ENCODE results near the gene RBM44.

DNA sequence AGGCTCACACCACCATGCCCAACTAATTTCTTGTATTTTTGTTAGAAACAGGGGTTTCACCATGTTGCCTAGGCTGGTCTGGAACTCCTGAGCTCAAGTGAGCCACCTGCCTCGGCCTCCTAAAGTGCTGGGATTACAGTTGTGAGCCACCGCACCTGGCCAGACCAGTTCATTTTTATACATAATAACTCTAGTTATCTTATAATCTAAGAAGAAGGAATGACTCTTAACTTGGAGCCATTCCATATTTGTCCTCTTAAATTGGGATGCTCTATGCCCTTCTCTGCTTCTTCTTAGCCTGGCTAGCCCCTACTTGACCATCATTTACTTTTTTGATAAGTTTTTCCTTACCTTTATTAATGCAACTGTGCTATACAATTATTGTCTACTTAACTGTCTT, 2.9 kb downstream of the RBM44 start:
- TF ChIP-seq EZH2 (IDR thresholded peaks at IDR 0.05; ENCODE audit: low read depth) = no peak
- TF ChIP-seq, protein P1, sequence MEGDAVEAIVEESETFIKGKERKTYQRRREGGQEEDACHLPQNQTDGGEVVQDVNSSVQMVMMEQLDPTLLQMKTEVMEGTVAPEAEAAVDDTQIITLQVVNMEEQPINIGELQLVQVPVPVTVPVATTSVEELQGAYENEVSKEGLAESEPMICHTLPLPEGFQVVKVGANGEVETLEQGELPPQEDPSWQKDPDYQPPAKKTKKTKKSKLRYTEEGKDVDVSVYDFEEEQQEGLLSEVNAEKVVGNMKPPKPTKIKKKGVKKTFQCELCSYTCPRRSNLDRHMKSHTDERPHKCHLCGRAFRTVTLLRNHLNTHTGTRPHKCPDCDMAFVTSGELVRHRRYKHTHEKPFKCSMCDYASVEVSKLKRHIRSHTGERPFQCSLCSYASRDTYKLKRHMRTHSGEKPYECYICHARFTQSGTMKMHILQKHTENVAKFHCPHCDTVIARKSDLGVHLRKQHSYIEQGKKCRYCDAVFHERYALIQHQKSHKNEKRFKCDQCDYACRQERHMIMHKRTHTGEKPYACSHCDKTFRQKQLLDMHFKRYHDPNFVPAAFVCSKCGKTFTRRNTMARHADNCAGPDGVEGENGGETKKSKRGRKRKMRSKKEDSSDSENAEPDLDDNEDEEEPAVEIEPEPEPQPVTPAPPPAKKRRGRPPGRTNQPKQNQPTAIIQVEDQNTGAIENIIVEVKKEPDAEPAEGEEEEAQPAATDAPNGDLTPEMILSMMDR (conservative IDR thresholded peaks at IDR 0.05) = no peak

All from PC-9 (cell line).